ENCODE results near the gene PRM1. TPM values are rescaled to one million over a fixed set of nuclear protein-coding genes. Genes with fewer than 3 reads are reported as not detected.
"Not testable (repeated sequence)": the region's sequence is repeated elsewhere in the genome, so short reads cannot be mapped to it uniquely, and the experiment has no call there.

The PRM1 gene
- total RNA-seq, 2 donors from 2014 or later = not detected

- no peak overlapping the region for H3K4me3 ChIP-seq
- H3K27me3 ChIP-seq = no peaks in the 10 kb centered on the region
- no peak for DNase-seq
- H3K27ac ChIP-seq = no peak overlapping the region
- no peaks in the 10 kb centered on the region for H3K9me3 ChIP-seq
- H3K4me1 ChIP-seq = peaks cover 7% of the 10 kb centered on the region
- H3K9ac ChIP-seq (ENCODE audit: low read depth in 2 of 2, low read length in 2 of 2) = no peak overlapping the region
- intact Hi-C loops (cut with DNase I) = no loop called here
- no peak for TF ChIP-seq CTCF (IDR thresholded peaks at IDR 0.05)
- no peaks in the 10 kb centered on the region for H3K36me3 ChIP-seq
Observed at GRCh38 chr16:11300560-11300892, 19.4 kb upstream of the PRM1 start.

- no peak overlapping the region for H3K9ac ChIP-seq (ENCODE audit: low read depth in 2 of 2, low read length in 2 of 2)
- H3K4me1 ChIP-seq = peaks cover 7% of the 10 kb centered on the region
- no peaks in the 10 kb centered on the region for H3K36me3 ChIP-seq
- H3K9me3 ChIP-seq = no peaks in the 10 kb centered on the region
- no peak overlapping the region for H3K27ac ChIP-seq
- intact Hi-C loops (cut with DNase I) = no loop called here
- no peak for TF ChIP-seq CTCF (IDR thresholded peaks at IDR 0.05)
- no peaks in the 10 kb centered on the region for H3K27me3 ChIP-seq
- DNase-seq = no peak
- H3K4me3 ChIP-seq = no peak overlapping the region
Observed at GRCh38 chr16:11299865-11300559, 18.9 kb upstream of the PRM1 start.

- H3K27ac ChIP-seq; DNase-seq; H3K4me1 ChIP-seq; H3K4me3 ChIP-seq; H3K27me3 ChIP-seq; H3K36me3 ChIP-seq; H3K9me3 ChIP-seq; intact Hi-C loops (cut with DNase I); H3K9ac ChIP-seq (ENCODE audit: low read depth in 2 of 2, low read length in 2 of 2): not testable (repeated sequence)
Observed at GRCh38 chr16:11298950-11299547, 17.9 kb upstream of the PRM1 start.

- H3K27me3 ChIP-seq = no peaks in the 10 kb centered on the region
- H3K36me3 ChIP-seq = no peaks in the 10 kb centered on the region
- intact Hi-C loops (cut with DNase I) = no loop called here
- no peak overlapping the region for H3K27ac ChIP-seq
- H3K4me3 ChIP-seq = no peak overlapping the region
- TF ChIP-seq CTCF (IDR thresholded peaks at IDR 0.05) = no peak
- no peaks in the 10 kb centered on the region for H3K9me3 ChIP-seq
- no peak for DNase-seq
- H3K9ac ChIP-seq (ENCODE audit: low read depth in 2 of 2, low read length in 2 of 2) = no peak overlapping the region
- peaks cover 7% of the 10 kb centered on the region for H3K4me1 ChIP-seq
Observed at GRCh38 chr16:11298143-11298900, 17.2 kb upstream of the PRM1 start.

GRCh38 chr16:11297492-11298142 is 16.5 kb upstream of the PRM1 start:
- Histone ChIP-seq H3K27me3 (no peaks in the 10 kb centered on the region), H3K36me3 (no peaks in the 10 kb centered on the region), H3K9me3 (no peaks in the 10 kb centered on the region), H3K27ac (no peak overlapping the region), H3K4me1 (peaks cover 7% of the 10 kb centered on the region), H3K4me3 (no peak overlapping the region), H3K9ac (ENCODE audit: low read depth in 2 of 2, low read length in 2 of 2) (peak overlapping the region; percentile 12 to 43)
- DNase-seq = peak; percentile 66
- intact Hi-C loops (cut with DNase I) = no loop called here
- no peak for TF ChIP-seq CTCF (IDR thresholded peaks at IDR 0.05)
